Muscle of arm (tissue), 12 donors: ENCODE data around the gene TMEM132A. TPM values are rescaled to one million over a fixed set of nuclear protein-coding genes. Genes with fewer than 3 reads are reported as not detected.

Experiments
- DNase-seq: peaks from one replicate; pipeline ENCODE4 v3.0.0-alpha.2; 2013
- polyA plus RNA-seq, 12 donors: library from polyadenylated mRNA; unstranded; fragments of 120-200 nt; gene quantifications; one replicate each; pipeline ENCODE4 v1.2.1, GENCODE V29; 2013; ENCODE audit not compliant: insufficient read length in 12 of 12

Gene TMEM132A
- polyA plus RNA-seq, 12 donors: 21.7 to 52.2 (median 35.2) TPM; not detected in 1

DNA sequence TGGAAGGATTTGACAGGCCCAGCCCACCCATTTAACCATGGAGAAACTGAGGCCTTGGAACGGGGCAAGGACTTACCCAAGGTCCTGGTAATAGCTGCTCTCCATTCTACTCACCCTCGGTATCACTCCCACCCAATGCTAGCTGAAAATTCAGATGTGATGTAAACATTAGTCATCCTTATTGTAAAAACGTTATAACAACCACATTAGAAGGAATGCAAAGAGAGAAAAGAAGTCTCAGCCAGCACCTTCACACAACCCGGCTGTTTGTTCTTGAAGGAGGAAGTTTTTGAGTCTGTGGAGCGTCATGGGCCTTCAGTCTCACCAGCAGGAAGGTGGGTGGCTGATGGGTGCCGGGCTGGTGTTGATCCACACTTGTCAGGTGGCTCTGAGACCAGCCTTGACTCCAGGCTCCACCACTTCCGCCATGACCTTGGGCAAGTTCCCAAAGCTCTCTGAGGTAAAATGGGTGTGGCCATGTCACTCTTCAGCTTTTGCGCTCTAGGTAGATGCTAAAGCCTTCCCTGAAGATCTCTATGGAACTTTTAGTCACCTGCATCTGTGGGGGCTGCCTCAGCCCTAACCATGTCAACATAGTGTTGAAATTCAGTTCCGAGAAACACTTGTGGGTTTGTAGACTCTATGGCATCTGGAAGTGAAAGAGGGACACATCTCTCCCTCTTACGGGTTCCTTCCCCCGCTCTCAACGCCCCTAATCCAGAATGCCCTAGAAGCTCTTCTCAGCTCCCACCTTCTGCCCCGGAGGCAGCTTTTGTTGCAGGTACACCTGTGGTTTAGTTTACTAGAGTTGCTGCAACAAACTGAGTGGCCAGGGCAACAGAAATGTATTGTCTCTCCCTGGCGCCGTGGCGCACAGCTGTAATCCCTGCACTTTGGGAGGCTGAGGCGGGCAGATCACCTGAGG lies 62.0 kb downstream of the TMEM132A start:
- no peak for DNase-seq

Other genes starting within 250 kb of the TMEM132A start
- gene MS4A8, start 224.8 kb upstream of the TMEM132A start, polyA plus RNA-seq: 10 to 100 TPM in 1 of 12 donors, 1 to 10 TPM in 9, not detected in 2; 3.6 to 12.1 (median 5.7) TPM
- not detected for gene MS4A18, start 199.7 kb upstream of the TMEM132A start, polyA plus RNA-seq
- not detected for gene MS4A15, start 167.6 kb upstream of the TMEM132A start, polyA plus RNA-seq
- gene MS4A10, start 139.1 kb upstream of the TMEM132A start, polyA plus RNA-seq: not detected
- 10 to 100 TPM in 11 of 12 donors, not detected in 1; 13.7 to 24.7 (median 17.4) TPM for gene CCDC86, start 82.3 kb upstream of the TMEM132A start, polyA plus RNA-seq
- gene PTGDR2, start 68.5 kb upstream of the TMEM132A start, polyA plus RNA-seq: 1 to 10 TPM in 2 of 12 donors, under 1 TPM in 8, not detected in 2; 0.64 to 1.2 (median 0.76) TPM
- under 1 TPM in 3 of 12 donors, not detected in 9; 0.11 to 0.24 (median 0.15) TPM for gene ZP1, start 56.9 kb upstream of the TMEM132A start, polyA plus RNA-seq
- gene PRPF19, start 17.9 kb upstream of the TMEM132A start, polyA plus RNA-seq: 10 to 100 TPM in 11 of 12 donors, not detected in 1; 53.4 to 83.9 (median 64.8) TPM
- gene TMEM109, start 10.3 kb upstream of the TMEM132A start, polyA plus RNA-seq: 100 to 1,000 TPM in 5 of 12 donors, 10 to 100 TPM in 6, not detected in 1; 80.2 to 123 (median 97.2) TPM
- 10 to 100 TPM in 11 of 12 donors, not detected in 1; 14.1 to 49.0 (median 21.4) TPM for gene SLC15A3, start 27.7 kb downstream of the TMEM132A start, polyA plus RNA-seq
- 1 to 10 TPM in 2 of 12 donors, under 1 TPM in 8, not detected in 2; 0.33 to 2.1 (median 0.81) TPM for gene CD6, start 47.2 kb downstream of the TMEM132A start, polyA plus RNA-seq
- 1 to 10 TPM in 1 of 12 donors, under 1 TPM in 7, not detected in 4; 0.05 to 1.7 (median 0.11) TPM for gene CD5, start 178.0 kb downstream of the TMEM132A start, polyA plus RNA-seq
- gene VPS37C, start 237.0 kb downstream of the TMEM132A start, polyA plus RNA-seq: 10 to 100 TPM in 11 of 12 donors, not detected in 1; 13.3 to 21.1 (median 15.7) TPM